NCI-H2081 treated with DMSO at 0.1 percent for 48 hours (cell line): ENCODE results near the gene TSPAN9.

ENCODE experiments used
- DNase-seq: peaks from one replicate; lab custom pipeline; 2025; lab: John Stamatoyannopoulos, UW

Gene TSPAN9

GRCh38 chr12:3187846-3188770, 110.9 kb downstream of the TSPAN9 start:
- no peak for DNase-seq

- DNase-seq = no peak
Observed at GRCh38 chr12:3189282-3189681, 112.1 kb downstream of the TSPAN9 start.

GRCh38 chr12:3190101-3190500, 112.9 kb downstream of the TSPAN9 start:
- DNase-seq = no peak

GRCh38 chr12:3191450-3191849, 114.3 kb downstream of the TSPAN9 start:
- no peak for DNase-seq

- no peak for DNase-seq
Observed at GRCh38 chr12:3192221-3192620, 115.0 kb downstream of the TSPAN9 start.

- DNase-seq = no peak
Observed at GRCh38 chr12:3193131-3193530, 116.0 kb downstream of the TSPAN9 start.

- no peak for DNase-seq
Observed at GRCh38 chr12:3193755-3194154, 116.6 kb downstream of the TSPAN9 start.

GRCh38 chr12:3195337-3195736, 118.2 kb downstream of the TSPAN9 start:
- no peak for DNase-seq

GRCh38 chr12:3195859-3196483, 118.8 kb downstream of the TSPAN9 start:
- no peak for DNase-seq

- DNase-seq = no peak
Observed at GRCh38 chr12:3196488-3196887, 119.3 kb downstream of the TSPAN9 start.

- DNase-seq = no peak
Observed at GRCh38 chr12:3197131-3197818, 120.1 kb downstream of the TSPAN9 start.

- no peak for DNase-seq
Observed at GRCh38 chr12:3199551-3200031, 122.4 kb downstream of the TSPAN9 start.

GRCh38 chr12:3200032-3200617, 122.9 kb downstream of the TSPAN9 start:
- no peak for DNase-seq

- DNase-seq = no peak
Observed at GRCh38 chr12:3200814-3201233, 123.6 kb downstream of the TSPAN9 start.

- DNase-seq = no peak
Observed at GRCh38 chr12:3201339-3202051, 124.3 kb downstream of the TSPAN9 start.

- DNase-seq = no peak
Observed at GRCh38 chr12:3202096-3202495, 124.9 kb downstream of the TSPAN9 start.

GRCh38 chr12:3202734-3203446, 125.7 kb downstream of the TSPAN9 start:
- DNase-seq = no peak

GRCh38 chr12:3203713-3204112, 126.5 kb downstream of the TSPAN9 start:
- no peak for DNase-seq

GRCh38 chr12:3204143-3204542, 127.0 kb downstream of the TSPAN9 start:
- no peak for DNase-seq

- DNase-seq = no peak
Observed at GRCh38 chr12:3204730-3205531, 127.8 kb downstream of the TSPAN9 start.
